Cerebellar cortex (tissue), 1 donor: Measurements from ENCODE around the gene TGFB2.

Experiments used
- DNase-seq: peaks from one replicate; pipeline ENCODE4 v3.0.0-alpha.2; 2015; ENCODE audit warnings: low spot score

TGFB2 gene

GRCh38 chr1:218462587-218462986, 117.5 kb downstream of the TGFB2 start:
- DNase-seq, result no peak

- DNase-seq, result no peak
Measured at GRCh38 chr1:218463194-218464156, 118.3 kb downstream of the TGFB2 start.

- DNase-seq, result no peak
Measured at GRCh38 chr1:218464871-218465270, 119.7 kb downstream of the TGFB2 start.

- DNase-seq, result no peak
Measured at GRCh38 chr1:218466341-218467010, 121.3 kb downstream of the TGFB2 start.

- DNase-seq, result no peak
Measured at GRCh38 chr1:218467101-218468072, 122.3 kb downstream of the TGFB2 start.

GRCh38 chr1:218468711-218469110, 123.6 kb downstream of the TGFB2 start:
- DNase-seq, result no peak

- DNase-seq, result no peak
Measured at GRCh38 chr1:218472885-218473284, 127.7 kb downstream of the TGFB2 start.

- DNase-seq, result no peak
Measured at GRCh38 chr1:218473522-218473921, 128.4 kb downstream of the TGFB2 start.

GRCh38 chr1:218474128-218474527, 129.0 kb downstream of the TGFB2 start:
- no peak for DNase-seq

- no peak for DNase-seq
Measured at GRCh38 chr1:218475275-218475674, 130.1 kb downstream of the TGFB2 start.

- no peak for DNase-seq
Measured at GRCh38 chr1:218475699-218476098, 130.6 kb downstream of the TGFB2 start.

GRCh38 chr1:218476385-218476784, 131.2 kb downstream of the TGFB2 start:
- DNase-seq, result no peak

- DNase-seq, result no peak
Measured at GRCh38 chr1:218478336-218478735, 133.2 kb downstream of the TGFB2 start.

- DNase-seq, result no peak
Measured at GRCh38 chr1:218479436-218480115, 134.4 kb downstream of the TGFB2 start.

GRCh38 chr1:218480137-218480536, 135.0 kb downstream of the TGFB2 start:
- DNase-seq, result no peak

GRCh38 chr1:218480588-218481099, 135.5 kb downstream of the TGFB2 start:
- no peak for DNase-seq

GRCh38 chr1:218481116-218481775, 136.1 kb downstream of the TGFB2 start:
- DNase-seq, result no peak

- DNase-seq, result no peak
Measured at GRCh38 chr1:218482683-218483082, 137.5 kb downstream of the TGFB2 start.

GRCh38 chr1:218485241-218485928, 140.2 kb downstream of the TGFB2 start:
- DNase-seq, result no peak

- DNase-seq, result no peak
Measured at GRCh38 chr1:218488531-218488930, 143.4 kb downstream of the TGFB2 start.
